Measurements from ENCODE around the gene SLC16A5. TPM values are rescaled to one million over a fixed set of nuclear protein-coding genes. Genes with fewer than 3 reads are reported as not detected.

Gene SLC16A5
- total RNA-seq, 1 experiment from 2014 or later, result 70.2 TPM

GRCh38 chr17:75142236-75142971, 54.6 kb downstream of the SLC16A5 start:
- Histone ChIP-seq H3F3A (ENCODE audit: insufficient read depth, low read depth) (peaks cover 74% of the 10 kb centered on the region), H2AFZ (no peak overlapping the region), H3K4me2 (no peak overlapping the region), H3K27me3 (ENCODE audit: insufficient read depth, low read depth) (no peaks in the 10 kb centered on the region), H3K79me2 (ENCODE audit: low read depth) (peaks cover 19% of the 10 kb centered on the region; the same call in 1 of the 2 replicates), H4K20me1 (ENCODE audit: insufficient read depth) (no peaks in the 10 kb centered on the region), H3K4me3 (no peak overlapping the region), H3K4me1 (replicated peaks; ENCODE audit: insufficient read depth) (0 out of 2 replicates have a peak, but pooled peaks cover 9% of the 10 kb centered on the region), H3K9me3 (ENCODE audit: insufficient read depth, low read depth) (no peaks in the 10 kb centered on the region), H3K27ac (no peak overlapping the region), H3K9me2 (ENCODE audit: insufficient read depth) (no peaks in the 10 kb centered on the region), H3K36me3 (ENCODE audit: low read depth) (peaks cover 65% of the 10 kb centered on the region)
- ChIA-PET CTCF (interaction anchor here (0.6 kb wide), 1 partner anchor 127 kb away, joined by 8 read pairs; no protein-coding TSS in a partner anchor), POLR2A (ENCODE audit: unreplicated experiment) (interaction anchor here (0.6 kb wide), 1 partner anchor 8 kb away, joined by 5 read pairs; no protein-coding TSS in a partner anchor)
- intact Hi-C loops (cut with micrococcal nuclease; ENCODE audit: unreplicated experiment), result no loop called here
- no TSS peak for BruUV-seq (replicated peaks)
- DNase-seq, result no peak
- no peak for TF ChIP-seq CTCF (conservative IDR thresholded peaks at IDR 0.05)
- no peak for TF ChIP-seq EZH2 (IDR thresholded peaks at IDR 0.05; ENCODE audit: low read depth)

- Histone ChIP-seq H3K4me3 (no peak overlapping the region), H3K79me2 (ENCODE audit: low read depth) (peaks cover 43% of the 10 kb centered on the region), H3K27ac (no peak overlapping the region), H3K27me3 (ENCODE audit: insufficient read depth, low read depth) (no peaks in the 10 kb centered on the region), H3K4me1 (replicated peaks; ENCODE audit: insufficient read depth) (0 out of 2 replicates have a peak, but pooled peaks cover 9% of the 10 kb centered on the region), H2AFZ (no peak overlapping the region), H3K4me2 (no peak overlapping the region), H3K9me3 (ENCODE audit: insufficient read depth, low read depth) (no peaks in the 10 kb centered on the region), H3K9me2 (ENCODE audit: insufficient read depth) (no peaks in the 10 kb centered on the region), H4K20me1 (ENCODE audit: insufficient read depth) (no peaks in the 10 kb centered on the region), H3F3A (ENCODE audit: insufficient read depth, low read depth) (peaks cover 65% of the 10 kb centered on the region), H3K36me3 (ENCODE audit: low read depth) (peaks cover 72% of the 10 kb centered on the region)
- POLR2A ChIA-PET (ENCODE audit: unreplicated experiment), result interaction anchor here (0.6 kb wide), 2 partner anchors 23 to 283 kb away, joined by 3 to 4 read pairs; no protein-coding TSS in a partner anchor
- DNase-seq, result no peak
- intact Hi-C loops (cut with micrococcal nuclease; ENCODE audit: unreplicated experiment), result no loop called here
- no TSS peak for BruUV-seq (replicated peaks)
- CTCF ChIA-PET, result no interaction called here
- TF ChIP-seq EZH2 (IDR thresholded peaks at IDR 0.05; ENCODE audit: low read depth) (no peak), CTCF (conservative IDR thresholded peaks at IDR 0.05) (no peak)
These were observed 57.2 kb downstream of the SLC16A5 start for GRCh38 chr17:75144816-75145512.

GRCh38 chr17:75146592-75146991, 58.8 kb downstream of the SLC16A5 start:
- peaks cover 56% of the 10 kb centered on the region for H3K36me3 ChIP-seq (ENCODE audit: low read depth)
- DNase-seq, result no peak
- intact Hi-C loops (cut with micrococcal nuclease; ENCODE audit: unreplicated experiment), result no loop called here
- peaks cover 58% of the 10 kb centered on the region for H3K79me2 ChIP-seq (ENCODE audit: low read depth)
- no peak overlapping the region for H3K4me3 ChIP-seq
- ChIA-PET POLR2A (ENCODE audit: unreplicated experiment) (no interaction called here), CTCF (no interaction called here)
- no peaks in the 10 kb centered on the region for H3K9me2 ChIP-seq (ENCODE audit: insufficient read depth)
- no TSS peak for BruUV-seq (replicated peaks)
- peaks cover 51% of the 10 kb centered on the region; the same call in 1 of the 2 replicates for H3F3A ChIP-seq (ENCODE audit: insufficient read depth, low read depth)
- no peak overlapping the region for H2AFZ ChIP-seq
- no peaks in the 10 kb centered on the region for H3K9me3 ChIP-seq (ENCODE audit: insufficient read depth, low read depth)
- no peaks in the 10 kb centered on the region for H3K27me3 ChIP-seq (ENCODE audit: insufficient read depth, low read depth)
- TF ChIP-seq CTCF (conservative IDR thresholded peaks at IDR 0.05) (no peak), EZH2 (IDR thresholded peaks at IDR 0.05; ENCODE audit: low read depth) (no peak)
- no peaks in the 10 kb centered on the region for H4K20me1 ChIP-seq (ENCODE audit: insufficient read depth)
- H3K4me2 ChIP-seq, result no peak overlapping the region
- H3K4me1 ChIP-seq (replicated peaks; ENCODE audit: insufficient read depth), result 0 out of 2 replicates have a peak, but pooled peaks cover 9% of the 10 kb centered on the region
- no peak overlapping the region for H3K27ac ChIP-seq

Measured in PC-9 (cell line).